ENCODE data around the gene SPRYD7. TPM values are rescaled to one million over a fixed set of nuclear protein-coding genes. Genes with fewer than 3 reads are reported as not detected.

SPRYD7 gene
- total RNA-seq, 2 donors from 2014 or later, result 2.0 to 5.6 TPM

- Mint-ChIP-seq H3K4me1 (no peaks in the 10 kb centered on the region), H3K9me3 (peaks cover 17% of the 10 kb centered on the region), H3K36me3 (ENCODE audit: low read depth) (no peaks in the 10 kb centered on the region), H3K27me3 (ENCODE audit: insufficient read depth) (peaks cover 11% of the 10 kb centered on the region), H3K27ac (no peak overlapping the region), H3K4me3 (no peak overlapping the region)
- Histone ChIP-seq H3K36me3 (ENCODE audit: control insufficient read depth, insufficient read depth, low read length) (no peaks in the 10 kb centered on the region), H3K4me3 (ENCODE audit: low read length) (no peak overlapping the region), H3K27me3 (ENCODE audit: control insufficient read depth, insufficient read depth, low read length, poor library complexity, severe bottlenecking) (no peaks in the 10 kb centered on the region), H3K9ac (ENCODE audit: extremely low read depth, low read length, poor library complexity, severe bottlenecking) (no peak overlapping the region), H3K4me1 (ENCODE audit: control insufficient read depth, insufficient read depth, low read length) (no peaks in the 10 kb centered on the region), H3K9me3 (ENCODE audit: control insufficient read depth, low read length) (no peaks in the 10 kb centered on the region), H3K27ac (ENCODE audit: low read depth, low read length) (no peak overlapping the region)
- no peak for DNase-seq
- WGBS, 2 experiments (ENCODE audit: insufficient coverage in 1 of 2, insufficient read length in 1 of 2), result 75% methylated on average over 1 of the region's 1 CpG; no CpG with 5 or more reads in 1 of the 2 experiments
- TF ChIP-seq, protein P1, sequence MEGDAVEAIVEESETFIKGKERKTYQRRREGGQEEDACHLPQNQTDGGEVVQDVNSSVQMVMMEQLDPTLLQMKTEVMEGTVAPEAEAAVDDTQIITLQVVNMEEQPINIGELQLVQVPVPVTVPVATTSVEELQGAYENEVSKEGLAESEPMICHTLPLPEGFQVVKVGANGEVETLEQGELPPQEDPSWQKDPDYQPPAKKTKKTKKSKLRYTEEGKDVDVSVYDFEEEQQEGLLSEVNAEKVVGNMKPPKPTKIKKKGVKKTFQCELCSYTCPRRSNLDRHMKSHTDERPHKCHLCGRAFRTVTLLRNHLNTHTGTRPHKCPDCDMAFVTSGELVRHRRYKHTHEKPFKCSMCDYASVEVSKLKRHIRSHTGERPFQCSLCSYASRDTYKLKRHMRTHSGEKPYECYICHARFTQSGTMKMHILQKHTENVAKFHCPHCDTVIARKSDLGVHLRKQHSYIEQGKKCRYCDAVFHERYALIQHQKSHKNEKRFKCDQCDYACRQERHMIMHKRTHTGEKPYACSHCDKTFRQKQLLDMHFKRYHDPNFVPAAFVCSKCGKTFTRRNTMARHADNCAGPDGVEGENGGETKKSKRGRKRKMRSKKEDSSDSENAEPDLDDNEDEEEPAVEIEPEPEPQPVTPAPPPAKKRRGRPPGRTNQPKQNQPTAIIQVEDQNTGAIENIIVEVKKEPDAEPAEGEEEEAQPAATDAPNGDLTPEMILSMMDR (conservative IDR thresholded peaks at IDR 0.05), result no peak
These were observed 70.9 kb downstream of the SPRYD7 start for GRCh38 chr13:49865218-49865617.

GRCh38 chr13:49864509-49864908 is 71.6 kb downstream of the SPRYD7 start:
- H3K9ac ChIP-seq (ENCODE audit: extremely low read depth, low read length, poor library complexity, severe bottlenecking), result no peak overlapping the region
- DNase-seq, result no peak
- no peak overlapping the region for H3K27ac ChIP-seq (ENCODE audit: low read depth, low read length)
- no peak overlapping the region for H3K4me3 Mint-ChIP-seq
- H3K9me3 ChIP-seq (ENCODE audit: control insufficient read depth, low read length), result no peaks in the 10 kb centered on the region
- H3K27me3 Mint-ChIP-seq (ENCODE audit: insufficient read depth), result peaks cover 11% of the 10 kb centered on the region
- H3K4me1 ChIP-seq (ENCODE audit: control insufficient read depth, insufficient read depth, low read length), result no peaks in the 10 kb centered on the region
- no peaks in the 10 kb centered on the region for H3K4me1 Mint-ChIP-seq
- no peaks in the 10 kb centered on the region for H3K27me3 ChIP-seq (ENCODE audit: control insufficient read depth, insufficient read depth, low read length, poor library complexity, severe bottlenecking)
- H3K27ac Mint-ChIP-seq, result no peak overlapping the region
- peaks cover 14% of the 10 kb centered on the region for H3K9me3 Mint-ChIP-seq
- no peaks in the 10 kb centered on the region for H3K36me3 Mint-ChIP-seq (ENCODE audit: low read depth)
- no peaks in the 10 kb centered on the region for H3K36me3 ChIP-seq (ENCODE audit: control insufficient read depth, insufficient read depth, low read length)
- TF ChIP-seq, protein P1 (conservative IDR thresholded peaks at IDR 0.05), result no peak
- no peak overlapping the region for H3K4me3 ChIP-seq (ENCODE audit: low read length)

Other genes starting within 250 kb of the SPRYD7 start
- 10 to 100 TPM; 60.2 to 85.2 TPM for gene EBPL, start 244.9 kb downstream of the SPRYD7 start, total RNA-seq
- 10 to 100 TPM; 59.0 to 64.2 TPM for gene KPNA3, start 143.7 kb downstream of the SPRYD7 start, total RNA-seq
- gene TRIM13, start 60.7 kb upstream of the SPRYD7 start, total RNA-seq, result 10 to 100 TPM; 44.3 TPM
- gene KCNRG, start 79.1 kb upstream of the SPRYD7 start, total RNA-seq, result 1 to 10 TPM in 1 of 2 donors, under 1 TPM in 1; 0.62 to 1.1 TPM